ENCODE results near the gene TFG. TPM values are rescaled to one million over a fixed set of nuclear protein-coding genes. Genes with fewer than 3 reads are reported as not detected.

Gene TFG
- total and polyA plus RNA-seq, 2 of the 4 experiments (the other 2 are of a cell fraction): 47.7 to 165 TPM

- ATAC-seq (ENCODE audit: low read depth): no peak
- no peak overlapping the region for H2BK120ac ChIP-seq (ENCODE audit: low read depth, low read length)
Measured at GRCh38 chr3:100789579-100789978, 80.3 kb downstream of the TFG start.

More at GRCh38 chr3:100789579-100789978, 80.3 kb downstream of the TFG start:
- Histone ChIP-seq H2BK15ac (ENCODE audit: low read depth, low read length) (no peak overlapping the region), H4K20me1 (ENCODE audit: insufficient read depth, low read length) (no peaks in the 10 kb centered on the region), H3K4me2 (ENCODE audit: low read depth, low read length) (no peak overlapping the region), H3K27ac (ENCODE audit: insufficient read depth, low read length) (no peak overlapping the region), H3K27me3 (ENCODE audit: control insufficient read depth, insufficient read depth, low read length) (no peaks in the 10 kb centered on the region; the same call in 1 of the 2 replicates), H3K56ac (ENCODE audit: extremely low read depth, insufficient read depth, low read length) (no peak overlapping the region), H2AK5ac (ENCODE audit: low read depth, low read length) (no peak overlapping the region), H3K18ac (ENCODE audit: low read depth, low read length) (no peak overlapping the region), H2AK9ac (replicated peaks; ENCODE audit: low read depth, low read length, poor library complexity) (no peak overlapping the region), H2BK20ac (ENCODE audit: low read depth, low read length) (no peak overlapping the region), H3K9me1 (ENCODE audit: insufficient read depth, low read length) (no peaks in the 10 kb centered on the region), H3K14ac (replicated peaks; ENCODE audit: low read depth, low read length) (no peak overlapping the region), H3K36me3 (ENCODE audit: control insufficient read depth, insufficient read depth, low read length) (no peaks in the 10 kb centered on the region), H3K79me1 (ENCODE audit: low read depth in 1 of 2, low read length in 2 of 2) (no peaks in the 10 kb centered on the region), H3K23ac (ENCODE audit: low read depth, low read length) (no peak overlapping the region), H3K9ac (ENCODE audit: low read depth, low read length) (no peak overlapping the region), H3K9me3 (ENCODE audit: control insufficient read depth, insufficient read depth, low read length) (no peaks in the 10 kb centered on the region), H3K4ac (ENCODE audit: low read depth, low read length) (no peak overlapping the region), H3K4me3 (ENCODE audit: insufficient read depth, low read depth, low read length) (no peak overlapping the region), H2AFZ (replicated peaks; ENCODE audit: low read length, poor library complexity) (no peak overlapping the region), H4K91ac (ENCODE audit: insufficient read depth, low read depth, low read length) (no peak overlapping the region), H2BK5ac (ENCODE audit: low read depth, low read length, poor library complexity, severe bottlenecking) (no peak overlapping the region), H4K5ac (ENCODE audit: low read depth, low read length) (no peak overlapping the region), H4K8ac (ENCODE audit: low read depth in 2 of 2, low read length in 2 of 2) (no peak overlapping the region), H3K4me1 (ENCODE audit: control insufficient read depth, insufficient read depth, low read length) (no peaks in the 10 kb centered on the region)
- no TSS peak for BruUV-seq (replicated peaks)
- intact Hi-C loops (cut with micrococcal nuclease): no loop called here
- in situ Hi-C loops (cut with MboI; ENCODE audit: low sequenced_read_pairs): no loop called here
- no peak for TF ChIP-seq CTCF (conservative IDR thresholded peaks at IDR 0.05; ENCODE audit: low read depth, low read length)
- no peak for TF ChIP-seq USF2 (IDR thresholded peaks at IDR 0.05; ENCODE audit: low read depth, low read length)
- TF ChIP-seq NFE2L2 (IDR thresholded peaks at IDR 0.05; ENCODE audit: low read depth, low read length): no peak
- TF ChIP-seq MXI1 (IDR thresholded peaks at IDR 0.05; ENCODE audit: borderline replicate concordance, low read depth, low read length): no peak
- no peak for TF ChIP-seq RFX5 (IDR thresholded peaks at IDR 0.05; ENCODE audit: low read depth, low read length)
- TF ChIP-seq RCOR1 (IDR thresholded peaks at IDR 0.05; ENCODE audit: insufficient replicate concordance, low read length): no peak
- TF ChIP-seq POLR2A (IDR thresholded peaks at IDR 0.05; ENCODE audit: low read depth, low read length): no peak
- no peak for TF ChIP-seq CHD1 (IDR thresholded peaks at IDR 0.05; ENCODE audit: low read depth, low read length)
- no peak for TF ChIP-seq CEBPB (IDR thresholded peaks at IDR 0.05; ENCODE audit: low read depth, low read length)
- no peak for TF ChIP-seq MAFK (IDR thresholded peaks at IDR 0.05; ENCODE audit: low read depth, low read length)
- TF ChIP-seq SMC3 (IDR thresholded peaks at IDR 0.05; ENCODE audit: low read depth, low read length): no peak
- no peak for TF ChIP-seq FOS (IDR thresholded peaks at IDR 0.05; ENCODE audit: low read depth, low read length)
- TF ChIP-seq ELK1 (IDR thresholded peaks at IDR 0.05; ENCODE audit: borderline replicate concordance, low read depth, low read length): no peak
- TF ChIP-seq RAD21 (IDR thresholded peaks at IDR 0.05; ENCODE audit: low read length): no peak
- no peak for TF ChIP-seq MAZ (IDR thresholded peaks at IDR 0.05; ENCODE audit: borderline replicate concordance, low read depth, low read length)
- TF ChIP-seq BHLHE40 (IDR thresholded peaks at IDR 0.05; ENCODE audit: low read depth, low read length): no peak
- CTCF ChIA-PET: no interaction called here
- POLR2A ChIA-PET (ENCODE audit: unreplicated experiment): no interaction called here
- WGBS, 2 experiments (ENCODE audit: extremely low coverage in 2 of 2, insufficient read length in 1 of 2): no CpG with 5 or more reads among the region's 2 CpGs
- DNase-seq: peak; percentile 19
- dilution Hi-C loops (cut with HindIII; ENCODE audit: low sequenced_read_pairs, unreplicated experiment): no loop called here

Data from IMR-90 (cell line).